HG02571 (cell line): Measurements from ENCODE around the gene EWSR1.
"Not testable (repeated sequence)": the region's sequence is repeated elsewhere in the genome, so short reads cannot be mapped to it uniquely, and the experiment has no call there.

Source experiments
- ATAC-seq: cut with Tn5 transposase; IDR thresholded peaks from one replicate; pipeline ENCODE4 v1.9.1; 2021; ENCODE audit warnings: mild to moderate bottlenecking, moderate library complexity; ENCODE audit not compliant: unreplicated experiment

The EWSR1 gene

DNA sequence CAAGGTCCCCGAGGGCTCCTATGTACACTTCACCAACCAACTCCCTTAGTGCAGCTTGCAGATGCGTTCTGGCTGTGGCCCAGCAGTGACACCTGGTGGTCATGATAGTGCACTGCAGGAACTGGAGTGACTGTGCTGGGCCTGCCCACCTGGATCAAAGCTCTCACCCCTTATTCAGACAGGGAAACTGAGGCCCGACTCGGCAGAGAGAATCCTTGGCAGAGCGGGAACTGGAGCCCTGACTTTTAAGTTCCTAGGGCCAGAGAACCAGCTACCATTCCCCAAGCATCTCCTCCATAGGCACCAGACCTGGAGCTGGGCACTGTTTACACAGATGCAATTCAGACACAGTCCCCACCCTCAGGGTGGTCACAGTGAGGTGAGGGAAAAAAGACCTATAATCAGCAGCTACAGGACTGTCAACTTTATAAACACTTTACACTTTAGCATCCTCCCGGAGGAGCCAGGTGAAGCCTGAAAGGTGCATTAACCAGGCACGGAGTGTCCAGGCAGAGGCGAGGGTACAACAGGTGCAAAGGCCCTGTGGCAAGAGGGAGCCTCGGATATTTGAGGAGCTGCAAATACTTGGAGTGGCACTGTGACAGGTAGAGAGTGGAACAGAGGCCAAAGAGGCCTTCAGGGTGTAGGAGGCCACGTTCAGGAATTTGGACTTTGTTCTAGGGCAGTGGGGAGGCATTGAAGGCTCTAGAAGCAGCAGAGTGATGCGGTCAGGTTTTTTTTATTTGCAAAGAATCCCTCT lies 22.3 kb upstream of the EWSR1 start:
- ATAC-seq, result no peak

DNA sequence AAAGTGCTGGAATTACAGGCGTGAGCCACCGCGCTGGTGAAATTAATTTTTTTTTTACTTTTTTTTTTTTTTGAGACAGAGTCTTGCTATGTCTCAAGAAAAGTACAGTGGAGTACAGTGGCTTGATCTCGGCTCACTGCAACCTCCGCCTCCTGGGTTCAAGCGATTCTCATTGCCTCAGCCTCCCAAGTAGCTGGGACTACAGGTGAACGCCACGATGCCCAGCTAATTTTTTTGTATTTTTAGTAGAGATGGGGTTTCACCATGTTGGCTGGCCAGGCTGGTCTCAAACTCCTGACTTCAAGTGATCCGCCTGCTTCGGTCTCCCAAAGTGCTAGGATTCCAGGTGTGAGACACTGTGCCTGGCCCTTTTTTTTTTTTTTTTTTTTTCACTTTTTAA lies 20.2 kb upstream of the EWSR1 start:
- ATAC-seq, result not testable (repeated sequence)

GRCh38 chr22:29251265-29251664 lies 16.8 kb upstream of the EWSR1 start:
- ATAC-seq, result no peak

DNA sequence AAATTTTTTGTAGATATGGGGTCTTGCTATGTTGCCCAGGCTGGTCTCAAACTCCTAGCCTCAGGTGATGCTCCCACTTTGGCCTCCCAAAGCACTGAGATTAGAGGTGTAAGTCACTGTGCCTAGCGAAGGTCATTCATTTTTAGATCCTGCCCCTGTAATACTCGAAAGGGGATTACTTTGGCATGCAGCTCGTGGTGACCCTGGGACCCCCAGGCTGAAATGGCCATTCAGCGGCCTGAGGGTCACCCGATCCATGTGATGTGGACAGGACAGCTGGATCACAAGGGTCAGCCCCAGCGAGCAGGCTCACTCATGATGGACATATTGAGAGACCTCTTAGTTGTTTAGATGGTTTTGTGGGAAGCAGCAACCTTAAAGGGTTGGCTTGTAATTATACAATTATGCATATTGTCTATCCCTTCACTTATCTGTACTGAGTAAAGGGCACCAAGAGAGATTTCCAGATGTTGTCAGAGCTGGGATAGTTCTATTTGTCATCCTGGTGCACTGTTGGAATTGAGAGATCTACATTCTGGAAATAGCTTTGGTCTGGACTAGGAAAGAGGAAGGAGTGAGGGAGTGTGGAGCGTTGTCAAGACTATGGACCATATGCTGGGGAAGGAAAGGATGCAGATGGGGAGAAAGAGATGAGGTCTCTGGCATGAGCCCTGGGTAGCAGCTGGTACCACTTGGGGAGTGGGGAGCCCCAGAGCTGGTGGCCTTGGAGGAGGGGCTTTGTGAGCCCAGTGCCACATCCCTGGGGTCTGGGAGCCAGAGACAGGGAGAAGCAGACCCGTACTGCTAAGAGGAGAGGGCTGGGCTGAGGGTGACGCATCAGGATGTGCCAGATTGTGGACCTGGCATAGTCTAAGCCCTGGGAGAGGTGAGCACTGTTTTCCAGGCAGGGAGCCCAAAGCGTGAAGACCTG lies 15.8 kb upstream of the EWSR1 start:
- no peak for ATAC-seq

- ATAC-seq, result no peak
Observed at GRCh38 chr22:29253561-29254285, 14.3 kb upstream of the EWSR1 start.

DNA sequence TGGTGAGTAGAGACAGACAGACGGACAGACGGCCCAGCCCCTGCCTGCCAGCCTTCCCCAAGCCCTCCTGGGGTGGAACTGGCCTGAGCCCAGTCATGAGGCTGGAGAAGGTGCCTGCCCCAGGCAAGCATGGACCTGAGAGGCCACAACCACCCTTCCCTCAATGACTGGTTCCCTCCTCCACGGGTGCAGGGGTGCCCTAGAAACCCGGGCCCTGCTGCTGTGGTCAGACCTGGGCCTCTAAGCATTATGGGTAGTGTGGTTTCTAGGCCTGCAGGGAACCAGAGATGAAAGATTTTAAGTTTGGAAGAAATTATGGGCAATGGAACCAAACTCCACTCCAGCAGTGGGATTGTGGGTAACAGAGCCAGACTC lies 13.8 kb upstream of the EWSR1 start:
- ATAC-seq, result no peak

DNA sequence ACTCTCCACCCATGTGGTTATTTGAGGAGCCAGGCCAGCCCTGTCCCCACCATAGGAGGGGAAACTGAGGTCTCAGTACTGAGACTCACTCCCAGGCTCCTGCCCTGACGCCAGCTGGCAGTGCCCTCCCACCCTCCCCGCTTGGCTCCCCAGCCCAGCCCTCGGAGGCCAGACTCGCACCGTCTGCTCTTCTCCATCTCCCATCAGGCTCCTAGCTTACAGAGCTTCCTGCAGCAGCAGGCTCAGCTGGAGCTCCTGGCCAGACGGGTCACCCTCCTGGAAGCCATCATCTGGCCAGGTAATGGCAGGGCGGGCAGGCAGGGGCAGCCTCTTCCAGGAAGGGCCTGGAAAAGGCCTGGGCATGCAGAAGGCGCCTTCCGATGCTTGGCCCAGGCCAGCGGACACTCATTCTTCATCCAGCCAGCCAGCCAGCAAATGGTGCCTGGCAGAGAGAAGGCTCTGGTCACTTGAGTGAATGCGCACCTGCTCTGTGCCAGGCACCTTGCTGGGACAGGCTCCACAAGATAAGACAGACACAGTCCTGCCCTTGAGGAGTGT lies 12.9 kb upstream of the EWSR1 start:
- ATAC-seq, result no peak

DNA sequence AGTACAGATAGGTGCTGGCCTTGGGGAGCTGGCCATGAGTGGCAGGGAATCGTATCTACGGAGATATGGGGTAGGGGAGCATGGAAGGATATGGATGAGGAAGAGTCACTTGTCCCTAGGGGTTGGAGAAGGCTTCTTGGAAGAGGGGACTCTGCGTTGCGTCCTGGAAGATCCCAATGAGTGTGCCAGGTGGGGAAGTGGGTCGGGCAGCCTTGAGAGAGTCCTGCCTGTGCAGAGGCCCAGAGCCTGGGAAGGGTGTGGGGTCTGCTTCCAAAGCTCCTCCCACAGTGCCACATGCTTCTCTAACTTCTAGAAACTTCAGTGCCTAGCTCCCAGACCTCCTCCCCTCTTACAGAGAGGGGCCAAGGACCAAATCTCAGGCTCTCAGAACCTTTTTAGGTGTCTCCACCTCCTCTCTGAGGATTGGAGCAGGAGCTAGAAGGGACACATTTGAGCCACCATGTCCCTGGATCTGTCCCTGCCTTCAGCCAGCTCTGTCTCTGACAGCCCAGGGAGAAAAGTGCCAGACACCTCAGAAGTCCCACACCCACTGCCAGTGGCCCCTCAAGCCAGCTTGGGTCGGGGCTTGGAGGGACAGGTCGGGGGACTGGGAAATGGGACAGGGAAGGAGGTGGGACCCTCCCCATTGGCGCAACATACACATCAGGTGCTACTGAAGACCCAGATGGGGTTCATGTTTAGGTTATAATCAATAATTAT lies 11.3 kb upstream of the EWSR1 start:
- no peak for ATAC-seq

GRCh38 chr22:29257751-29258181 lies 10.3 kb upstream of the EWSR1 start:
- no peak for ATAC-seq

DNA sequence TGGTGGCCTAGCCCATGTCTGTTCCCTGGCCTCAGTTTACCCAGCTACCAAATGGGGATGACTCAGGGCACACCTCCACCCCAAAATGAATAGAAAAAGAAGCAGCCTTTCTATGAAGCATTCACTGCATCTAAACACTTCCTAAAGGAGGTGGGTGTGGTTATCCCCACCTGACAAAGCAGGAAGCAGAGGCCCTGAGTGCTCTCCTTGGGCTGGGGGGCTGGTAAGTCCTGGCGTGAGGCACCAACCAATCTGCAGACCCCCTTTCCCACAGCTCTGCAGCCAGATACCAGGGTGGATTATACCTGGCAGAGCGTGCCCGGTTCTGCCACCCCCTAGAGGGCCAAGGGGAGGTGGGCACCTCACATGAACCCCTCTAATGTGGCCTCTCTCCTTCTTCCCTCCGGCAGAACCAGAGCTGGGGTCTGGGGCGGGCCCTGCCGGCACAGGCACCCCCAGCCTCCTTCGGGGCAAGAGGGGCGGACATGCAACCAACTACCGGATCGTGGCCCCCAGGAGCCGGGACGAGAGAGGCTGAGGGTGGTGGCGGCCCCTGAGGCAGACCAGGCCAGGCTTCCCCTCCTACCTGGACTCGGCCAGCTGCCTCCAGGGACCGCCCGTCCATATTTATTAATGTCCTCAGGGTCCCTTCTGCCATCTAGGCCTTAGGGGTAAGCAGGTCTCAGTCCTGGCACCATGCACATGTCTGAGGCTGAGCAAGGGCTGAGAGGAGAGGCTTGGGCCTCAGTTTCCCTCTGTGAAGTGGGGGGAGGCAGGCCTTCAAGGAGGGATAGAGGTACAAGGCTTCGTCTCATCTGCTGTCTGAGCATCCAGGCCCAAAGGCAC lies 9.4 kb upstream of the EWSR1 start:
- ATAC-seq, result no peak

DNA sequence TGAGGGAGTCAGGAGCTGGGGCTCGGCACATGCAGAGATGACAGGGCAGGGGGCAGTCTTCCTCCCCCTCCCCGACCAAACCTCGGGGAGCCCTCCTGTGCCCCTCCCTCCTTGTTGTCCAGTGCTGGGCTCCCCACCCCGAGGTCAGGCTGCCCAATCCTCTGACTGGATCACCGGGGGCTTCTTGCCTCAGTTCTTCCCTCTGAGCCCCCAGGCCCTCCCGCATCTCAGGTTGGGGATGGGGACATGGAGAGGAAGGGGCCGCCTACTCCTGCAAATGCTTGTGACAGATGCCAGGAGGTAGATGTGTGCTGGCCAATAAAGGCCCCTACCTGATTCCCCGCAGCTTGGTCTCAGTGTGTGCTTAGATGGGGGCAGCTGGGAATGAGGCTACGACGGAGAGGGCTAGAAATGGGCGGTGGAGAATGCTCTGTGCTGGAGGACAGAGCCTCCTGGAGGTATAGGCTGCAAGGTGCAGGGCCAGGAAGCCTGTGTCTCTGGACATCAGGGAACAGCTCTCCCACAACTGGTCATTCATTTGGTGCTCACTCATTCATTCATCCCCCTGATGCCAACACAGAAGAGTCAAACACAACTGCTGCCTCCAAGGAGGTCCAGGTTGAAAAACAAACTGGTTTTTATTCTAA lies 8.7 kb upstream of the EWSR1 start:
- no peak for ATAC-seq

DNA sequence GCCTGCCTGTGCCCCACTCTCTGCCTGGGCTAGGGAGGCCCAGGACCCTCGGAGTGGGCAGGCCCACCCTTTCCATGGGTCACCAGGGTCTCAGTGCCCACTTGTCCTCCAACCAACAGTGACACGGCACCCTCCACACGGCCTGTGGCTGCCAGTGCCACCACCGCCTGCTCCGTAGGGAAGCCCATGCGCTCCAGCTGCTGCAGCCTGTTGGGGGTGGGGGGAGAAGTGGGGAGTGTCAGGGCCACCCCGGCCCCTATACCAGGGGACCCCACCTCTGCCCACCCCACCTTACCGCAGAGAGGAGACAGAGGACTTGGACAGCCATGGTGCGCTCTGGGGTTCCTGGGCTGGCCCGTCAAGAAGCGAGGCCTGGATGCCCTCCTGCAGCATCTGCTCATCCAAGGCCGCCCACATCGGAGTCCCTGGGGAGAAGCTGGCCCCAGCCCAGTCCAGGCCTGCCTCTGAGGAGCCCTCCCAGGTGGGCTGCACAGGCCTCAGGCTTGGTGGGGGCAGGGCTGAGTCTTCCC lies 8.0 kb upstream of the EWSR1 start:
- ATAC-seq, result no peak

DNA sequence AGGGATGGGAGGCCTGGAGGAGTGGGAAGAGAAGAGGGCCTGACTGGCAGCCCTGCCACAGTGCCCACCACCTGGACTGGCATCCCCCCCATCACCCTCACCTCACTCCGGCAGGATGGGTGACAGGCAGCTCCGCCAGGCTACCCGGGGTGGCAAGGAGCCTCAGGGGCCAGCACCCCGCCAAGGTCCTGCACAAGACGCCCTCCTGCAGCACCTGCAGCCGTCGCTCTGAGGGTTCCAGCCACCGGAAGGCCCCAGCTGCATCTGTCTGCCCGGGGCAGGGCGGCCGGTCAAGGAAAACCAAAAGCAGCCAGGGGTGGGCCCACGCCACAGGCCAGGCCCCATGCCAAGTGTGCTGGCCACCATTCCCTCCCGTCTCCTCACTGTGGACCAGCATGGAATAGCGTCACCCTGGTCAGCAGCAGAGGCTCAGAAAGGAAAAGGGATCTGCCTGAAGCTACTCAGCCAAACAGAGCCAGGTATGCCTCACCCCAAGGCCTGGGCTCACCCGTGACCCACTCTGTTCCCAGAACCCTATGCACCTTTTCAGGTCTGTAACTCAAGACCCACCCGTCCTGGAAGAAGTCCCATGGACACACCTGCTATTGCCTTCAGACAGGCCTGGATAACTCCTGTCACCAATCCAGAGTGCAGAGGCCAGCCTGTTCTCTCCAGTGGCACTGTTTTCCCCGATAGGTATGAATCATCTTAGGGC lies 7.3 kb upstream of the EWSR1 start:
- ATAC-seq, result no peak

GRCh38 chr22:29263791-29264276 lies 4.2 kb upstream of the EWSR1 start:
- ATAC-seq, result no peak

DNA sequence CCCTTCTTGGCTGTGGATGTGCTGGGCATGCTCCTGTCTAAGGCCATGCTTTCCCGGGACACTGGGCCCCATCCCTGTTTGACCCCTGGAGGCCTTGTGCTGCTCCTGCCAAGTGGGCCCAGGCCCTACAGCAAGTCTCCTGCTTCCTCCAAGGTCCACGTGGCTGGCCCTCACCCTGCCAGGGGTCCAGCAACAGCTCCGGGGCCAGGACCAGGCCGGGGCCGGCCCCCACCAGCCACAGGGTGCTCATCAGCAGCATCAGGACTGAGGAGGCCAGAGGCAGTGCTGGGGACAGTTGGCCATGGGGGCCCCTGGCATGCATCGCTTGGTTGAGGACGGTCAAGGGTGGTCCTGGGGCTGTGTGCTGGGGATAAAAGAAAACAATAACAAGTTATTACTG lies 2.8 kb upstream of the EWSR1 start:
- ATAC-seq, result no peak

DNA sequence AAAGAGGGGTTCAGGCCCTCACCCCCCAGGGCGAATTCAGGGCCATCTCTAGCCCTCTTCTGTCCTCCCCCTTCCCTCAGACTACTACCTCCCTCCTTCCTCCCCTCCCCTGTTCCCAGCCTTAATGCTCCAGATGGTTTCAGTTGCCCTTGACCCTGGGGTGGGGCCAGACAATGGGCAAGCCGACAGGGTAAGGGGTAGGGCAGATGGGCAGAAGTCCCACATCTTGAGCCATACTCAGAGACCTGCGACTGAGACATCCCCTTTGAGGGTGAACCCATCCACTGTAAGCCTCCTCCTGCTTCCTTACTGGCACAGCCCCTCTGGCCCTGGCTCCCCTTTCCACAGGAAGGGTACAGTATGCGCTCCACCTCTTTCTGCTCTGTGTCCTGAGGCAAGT lies 2.1 kb upstream of the EWSR1 start:
- no peak for ATAC-seq

GRCh38 chr22:29266564-29267461 lies 1.3 kb upstream of the EWSR1 start:
- no peak for ATAC-seq
